ENCODE data around the gene AFF3.

AFF3 gene

DNA sequence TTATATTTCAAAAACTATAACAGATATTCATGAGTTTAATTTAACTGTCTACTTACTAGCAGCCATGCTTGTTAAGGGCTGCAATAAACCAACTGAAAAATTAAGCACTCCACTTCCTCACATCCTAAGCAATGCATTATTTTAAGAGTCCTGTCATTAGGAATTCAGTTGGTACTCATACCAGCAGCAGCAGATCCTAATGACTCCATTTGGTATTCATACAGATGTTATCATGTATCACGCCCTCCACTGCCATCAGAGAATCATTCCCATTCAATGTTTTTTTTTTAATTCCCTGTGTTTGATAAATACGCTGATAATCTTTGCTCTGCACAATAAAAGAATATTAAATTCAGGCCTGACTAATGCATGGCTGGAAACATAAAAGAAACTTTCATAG lies 236.8 kb downstream of the AFF3 start:
- in situ Hi-C loops (cut with HindIII; ENCODE audit: low sequenced_read_pairs) = no loop called here
- TF ChIP-seq, protein P1, sequence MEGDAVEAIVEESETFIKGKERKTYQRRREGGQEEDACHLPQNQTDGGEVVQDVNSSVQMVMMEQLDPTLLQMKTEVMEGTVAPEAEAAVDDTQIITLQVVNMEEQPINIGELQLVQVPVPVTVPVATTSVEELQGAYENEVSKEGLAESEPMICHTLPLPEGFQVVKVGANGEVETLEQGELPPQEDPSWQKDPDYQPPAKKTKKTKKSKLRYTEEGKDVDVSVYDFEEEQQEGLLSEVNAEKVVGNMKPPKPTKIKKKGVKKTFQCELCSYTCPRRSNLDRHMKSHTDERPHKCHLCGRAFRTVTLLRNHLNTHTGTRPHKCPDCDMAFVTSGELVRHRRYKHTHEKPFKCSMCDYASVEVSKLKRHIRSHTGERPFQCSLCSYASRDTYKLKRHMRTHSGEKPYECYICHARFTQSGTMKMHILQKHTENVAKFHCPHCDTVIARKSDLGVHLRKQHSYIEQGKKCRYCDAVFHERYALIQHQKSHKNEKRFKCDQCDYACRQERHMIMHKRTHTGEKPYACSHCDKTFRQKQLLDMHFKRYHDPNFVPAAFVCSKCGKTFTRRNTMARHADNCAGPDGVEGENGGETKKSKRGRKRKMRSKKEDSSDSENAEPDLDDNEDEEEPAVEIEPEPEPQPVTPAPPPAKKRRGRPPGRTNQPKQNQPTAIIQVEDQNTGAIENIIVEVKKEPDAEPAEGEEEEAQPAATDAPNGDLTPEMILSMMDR (IDR thresholded peaks at IDR 0.05; ENCODE audit: low read depth, low read length) = no peak
- H3K4me3 ChIP-seq (ENCODE audit: low read depth, low read length) = no peak overlapping the region
- no peak for DNase-seq (ENCODE audit: low read depth, low spot score)

DNA sequence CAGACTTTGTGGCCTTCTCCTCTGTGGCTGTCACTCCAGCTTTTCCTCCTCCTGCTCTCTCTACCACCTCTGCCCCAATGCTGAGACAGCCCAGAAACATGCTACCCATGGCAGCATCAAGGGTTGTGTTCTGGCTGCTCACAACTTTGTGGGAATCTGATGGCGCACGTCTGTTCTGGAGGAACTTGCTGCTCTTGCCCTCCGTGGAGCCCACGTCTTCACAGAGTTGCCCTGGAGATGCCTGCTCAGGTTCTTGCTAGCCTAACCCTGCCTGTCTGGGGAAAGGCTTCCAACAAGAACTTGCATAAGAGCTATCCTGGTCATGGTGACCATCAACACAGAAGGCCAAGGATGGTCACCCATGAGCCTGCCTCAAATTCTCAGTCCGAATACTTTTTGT lies 237.4 kb downstream of the AFF3 start:
- DNase-seq (ENCODE audit: low read depth, low spot score) = no peak
- TF ChIP-seq, protein P1 (IDR thresholded peaks at IDR 0.05; ENCODE audit: low read depth, low read length) = no peak
- no peak overlapping the region for H3K4me3 ChIP-seq (ENCODE audit: low read depth, low read length)
- in situ Hi-C loops (cut with HindIII; ENCODE audit: low sequenced_read_pairs) = no loop called here

DNA sequence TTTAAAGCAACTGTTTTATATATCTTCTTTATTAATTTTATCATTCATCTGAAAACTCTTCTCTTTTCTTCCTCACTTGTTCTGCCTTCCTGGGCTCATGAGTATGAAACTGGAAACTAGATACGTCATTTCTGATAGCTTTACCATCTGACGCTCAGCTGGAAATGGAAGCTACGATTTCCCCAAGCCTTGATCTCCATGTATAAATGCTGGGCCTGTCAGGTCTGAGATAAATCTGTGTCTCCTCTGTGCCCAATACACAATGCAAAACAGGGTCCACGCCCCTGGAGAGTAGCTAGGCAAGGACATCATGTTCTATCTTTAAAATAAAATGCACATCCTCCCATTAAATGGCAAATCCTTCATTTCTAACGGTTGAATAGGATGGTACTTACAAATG lies 238.4 kb downstream of the AFF3 start:
- in situ Hi-C loops (cut with HindIII; ENCODE audit: low sequenced_read_pairs) = no loop called here
- no peak for DNase-seq (ENCODE audit: low read depth, low spot score)
- TF ChIP-seq, protein P1 (IDR thresholded peaks at IDR 0.05; ENCODE audit: low read depth, low read length) = no peak
- H3K4me3 ChIP-seq (ENCODE audit: low read depth, low read length) = no peak overlapping the region

DNA sequence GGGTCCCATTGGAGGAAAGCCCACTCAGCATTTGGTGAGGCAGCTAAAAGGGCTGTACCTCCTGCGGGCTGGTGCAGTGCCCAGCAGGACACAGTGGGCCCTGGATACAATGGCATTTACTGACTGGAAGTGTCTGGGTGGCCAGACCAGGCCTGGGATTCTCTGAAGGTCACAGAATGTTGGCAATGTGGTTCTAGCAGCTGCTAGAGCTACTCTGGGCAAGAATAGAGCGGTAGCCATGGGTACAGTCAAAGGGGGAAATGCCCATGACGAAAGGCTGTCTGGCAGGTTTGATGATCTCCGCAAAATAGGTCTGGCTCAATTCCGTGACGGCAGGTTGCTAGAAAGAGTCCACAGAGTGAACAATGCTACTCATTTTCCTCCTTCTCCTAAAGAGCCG lies 241.8 kb downstream of the AFF3 start:
- no peak overlapping the region for H3K4me3 ChIP-seq (ENCODE audit: low read depth, low read length)
- in situ Hi-C loops (cut with HindIII; ENCODE audit: low sequenced_read_pairs) = no loop called here
- DNase-seq (ENCODE audit: low read depth, low spot score) = no peak
- TF ChIP-seq, protein P1 (IDR thresholded peaks at IDR 0.05; ENCODE audit: low read depth, low read length) = no peak

DNA sequence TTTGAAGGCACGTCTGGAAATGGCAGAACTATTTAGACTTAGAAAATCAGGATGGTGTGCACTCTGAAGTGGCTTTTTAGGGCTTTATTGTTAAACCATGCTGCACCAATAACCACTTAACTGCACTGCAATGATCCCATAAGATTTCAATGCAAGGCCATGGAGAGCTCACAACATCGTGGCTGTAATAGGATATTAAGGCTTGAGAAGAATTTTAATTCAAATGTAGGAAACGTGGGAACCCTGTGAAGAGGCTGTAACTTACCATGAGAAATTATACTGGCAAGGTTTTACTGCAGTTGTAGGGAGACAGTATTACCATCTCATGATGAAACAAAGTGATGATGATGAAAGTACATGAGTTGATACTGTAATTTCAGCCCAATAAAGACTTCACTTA lies 242.5 kb downstream of the AFF3 start:
- DNase-seq (ENCODE audit: low read depth, low spot score) = no peak
- in situ Hi-C loops (cut with HindIII; ENCODE audit: low sequenced_read_pairs) = no loop called here
- TF ChIP-seq, protein P1 (IDR thresholded peaks at IDR 0.05; ENCODE audit: low read depth, low read length) = no peak
- no peak overlapping the region for H3K4me3 ChIP-seq (ENCODE audit: low read depth, low read length)

DNA sequence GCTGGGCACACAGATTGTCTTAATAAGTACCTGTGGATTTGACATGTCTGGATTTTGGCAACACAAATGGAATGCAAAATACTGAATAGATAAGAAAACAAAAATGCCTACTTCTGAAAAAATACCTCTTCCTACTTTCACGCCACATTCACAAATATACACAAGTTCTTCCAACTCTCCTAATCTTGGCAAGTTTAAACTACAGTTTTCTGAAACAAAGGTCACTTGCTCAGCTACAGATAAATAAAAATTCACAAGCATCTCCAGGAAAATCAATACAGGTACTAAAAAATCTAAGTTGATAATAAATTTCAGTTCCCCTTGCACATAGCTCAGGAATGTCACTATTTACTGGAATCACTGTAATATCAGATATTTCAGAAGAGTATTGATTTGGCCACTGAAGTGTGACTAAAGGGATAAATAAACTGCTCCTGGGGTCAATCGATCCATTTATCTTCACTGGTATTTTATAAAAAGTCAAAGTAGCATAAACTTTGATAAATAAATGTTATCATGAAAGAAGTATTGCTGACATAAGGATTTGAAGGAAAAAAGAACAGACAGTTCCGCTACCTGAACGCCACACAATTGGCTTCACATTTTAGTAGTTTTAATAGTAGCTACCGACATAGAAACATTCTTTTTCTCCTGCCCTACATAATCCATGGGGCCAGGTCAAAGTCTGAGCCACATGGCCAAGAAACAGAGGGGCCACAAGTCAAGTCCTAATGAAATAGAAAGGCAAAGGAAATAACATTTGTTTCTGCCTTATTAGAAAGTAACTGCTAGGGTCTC lies 243.1 kb downstream of the AFF3 start:
- TF ChIP-seq, protein P1 (IDR thresholded peaks at IDR 0.05; ENCODE audit: low read depth, low read length) = no peak
- DNase-seq (ENCODE audit: low read depth, low spot score) = no peak
- in situ Hi-C loops (cut with HindIII; ENCODE audit: low sequenced_read_pairs) = no loop called here
- no peak overlapping the region for H3K4me3 ChIP-seq (ENCODE audit: low read depth, low read length)
